ENCODE measurements around the gene IFNGR2. TPM values are rescaled to one million over a fixed set of nuclear protein-coding genes. Genes with fewer than 3 reads are reported as not detected.

IFNGR2 gene
- total and polyA plus RNA-seq, 7 donors, result 11.7 to 42.9 (median 24.7) TPM

DNA sequence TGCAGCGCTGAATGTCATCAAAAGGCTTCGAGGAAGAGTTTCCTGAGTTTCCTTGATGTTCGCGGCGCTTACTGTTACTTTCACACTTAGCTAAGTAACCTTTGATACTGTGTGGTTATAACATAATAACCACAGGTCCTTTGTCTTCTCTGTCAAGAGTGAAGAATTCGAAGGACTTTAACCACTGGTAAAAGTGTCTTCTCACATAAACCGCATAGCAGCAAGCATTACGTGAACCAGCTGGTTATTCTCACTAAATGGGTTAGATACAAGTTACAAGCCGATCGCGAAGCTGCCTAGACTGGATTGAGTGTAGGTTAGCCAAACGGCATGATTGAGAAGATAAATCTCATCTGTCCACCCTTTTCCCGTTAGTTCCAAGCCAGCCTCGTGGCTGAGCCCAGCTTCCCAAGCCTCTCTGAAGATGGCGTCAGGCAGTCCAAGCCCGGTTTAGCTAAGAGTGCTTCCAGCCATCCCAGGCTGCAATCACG lies 18.3 kb upstream of the IFNGR2 start:
- Histone ChIP-seq H3K27me3 (ENCODE audit: insufficient read depth in 3 of 3, low read length in 2 of 3) (no peaks in the 10 kb centered on the region), H3K4me3 (no peak overlapping the region), H3K36me3 (ENCODE audit: insufficient read depth in 1 of 2, low read depth in 1 of 2) (no peaks in the 10 kb centered on the region), H3K4me1 (peaks cover 14% of the 10 kb centered on the region), H3K9me3 (no peaks in the 10 kb centered on the region), H3K27ac (no peak overlapping the region)
- DNase-seq (no peak), ATAC-seq (no peak)
- WGBS, 3 donors, result 83 to 86% (median 84%) methylated on average over 17 of the region's 17 CpGs
- TF ChIP-seq, protein P1, sequence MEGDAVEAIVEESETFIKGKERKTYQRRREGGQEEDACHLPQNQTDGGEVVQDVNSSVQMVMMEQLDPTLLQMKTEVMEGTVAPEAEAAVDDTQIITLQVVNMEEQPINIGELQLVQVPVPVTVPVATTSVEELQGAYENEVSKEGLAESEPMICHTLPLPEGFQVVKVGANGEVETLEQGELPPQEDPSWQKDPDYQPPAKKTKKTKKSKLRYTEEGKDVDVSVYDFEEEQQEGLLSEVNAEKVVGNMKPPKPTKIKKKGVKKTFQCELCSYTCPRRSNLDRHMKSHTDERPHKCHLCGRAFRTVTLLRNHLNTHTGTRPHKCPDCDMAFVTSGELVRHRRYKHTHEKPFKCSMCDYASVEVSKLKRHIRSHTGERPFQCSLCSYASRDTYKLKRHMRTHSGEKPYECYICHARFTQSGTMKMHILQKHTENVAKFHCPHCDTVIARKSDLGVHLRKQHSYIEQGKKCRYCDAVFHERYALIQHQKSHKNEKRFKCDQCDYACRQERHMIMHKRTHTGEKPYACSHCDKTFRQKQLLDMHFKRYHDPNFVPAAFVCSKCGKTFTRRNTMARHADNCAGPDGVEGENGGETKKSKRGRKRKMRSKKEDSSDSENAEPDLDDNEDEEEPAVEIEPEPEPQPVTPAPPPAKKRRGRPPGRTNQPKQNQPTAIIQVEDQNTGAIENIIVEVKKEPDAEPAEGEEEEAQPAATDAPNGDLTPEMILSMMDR (IDR thresholded peaks at IDR 0.05), result no peak
- intact Hi-C loops (cut with DNase I), result no loop called here

DNA sequence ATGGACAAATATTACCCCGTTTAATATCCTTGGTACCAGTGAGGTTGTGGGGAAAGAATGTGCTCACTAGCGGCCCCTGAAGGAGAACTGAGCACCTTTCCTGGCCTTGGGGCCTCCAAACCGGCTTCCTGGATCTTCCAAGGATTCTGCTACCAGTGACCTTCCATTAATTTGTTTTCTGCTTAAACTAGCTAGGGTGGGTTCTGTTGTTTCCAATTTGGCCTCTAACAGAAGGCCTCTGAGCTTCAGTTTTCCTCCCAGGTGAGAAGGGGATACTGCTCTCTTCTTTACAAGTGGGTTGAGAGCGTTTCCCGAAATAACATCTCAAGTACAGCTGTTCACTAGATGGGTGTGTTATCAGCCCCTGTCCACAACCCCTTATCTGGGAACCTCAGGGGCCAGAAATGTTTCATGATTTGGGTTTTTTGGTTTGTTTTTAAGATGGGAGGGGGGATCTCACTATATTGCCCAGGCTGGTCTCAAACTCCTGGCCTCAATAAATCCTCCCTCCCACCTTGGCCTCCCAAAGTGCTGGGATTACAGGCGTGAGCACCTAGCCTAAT lies 16.9 kb upstream of the IFNGR2 start:
- H3K4me3 ChIP-seq, result no peak overlapping the region
- 78 to 82% (median 79%) methylated on average over 6 of the region's 6 CpGs for WGBS, 3 donors
- no peak overlapping the region for H3K27ac ChIP-seq
- H3K4me1 ChIP-seq, result peaks cover 8% of the 10 kb centered on the region
- intact Hi-C loops (cut with DNase I), result no loop called here
- H3K27me3 ChIP-seq (ENCODE audit: insufficient read depth in 3 of 3, low read length in 2 of 3), result no peaks in the 10 kb centered on the region
- DNase-seq (no peak), ATAC-seq (no peak)
- H3K9me3 ChIP-seq, result no peaks in the 10 kb centered on the region
- no peaks in the 10 kb centered on the region for H3K36me3 ChIP-seq (ENCODE audit: insufficient read depth in 1 of 2, low read depth in 1 of 2)
- TF ChIP-seq, protein P1 (IDR thresholded peaks at IDR 0.05), result no peak

DNA sequence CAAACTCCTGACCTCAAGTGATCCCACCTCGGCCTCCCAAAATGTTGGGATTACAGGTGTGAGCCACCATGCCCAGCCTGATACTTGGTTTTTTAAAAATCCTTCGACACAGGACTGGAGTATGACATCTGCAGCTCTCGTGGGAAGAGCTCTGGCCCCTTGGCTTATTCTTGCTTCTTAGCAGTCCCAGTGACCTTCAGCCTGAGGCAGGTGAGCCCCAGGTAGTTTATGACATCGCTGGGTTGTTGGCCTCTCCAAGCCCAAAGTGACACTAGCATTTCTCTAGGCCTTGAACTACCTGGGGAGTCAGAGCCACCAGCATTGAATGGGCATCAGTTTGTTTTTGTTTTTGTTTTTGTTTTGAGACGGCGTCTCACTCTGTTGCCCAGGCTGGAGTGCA lies 15.9 kb upstream of the IFNGR2 start:
- 88 to 96% (median 95%) methylated on average over 6 of the region's 6 CpGs for WGBS, 3 donors

DNA sequence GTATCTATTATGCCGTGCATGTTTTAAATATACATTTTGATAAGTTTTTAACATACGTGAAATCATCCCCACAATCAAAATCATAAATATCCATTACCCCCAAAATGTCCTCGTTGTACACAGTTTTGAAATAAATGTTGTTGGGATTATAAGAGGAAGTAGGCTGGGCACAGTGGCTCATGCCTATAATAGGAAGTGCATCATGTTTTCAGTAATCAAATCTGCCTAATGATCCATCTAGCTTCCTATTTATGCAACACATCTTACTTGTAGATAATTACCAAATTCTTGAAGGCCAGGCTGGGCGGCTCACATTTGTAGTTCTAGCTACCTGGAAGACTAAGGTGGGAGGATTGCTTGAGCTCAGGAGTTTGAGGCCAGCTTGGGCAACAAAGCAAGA lies 15.0 kb upstream of the IFNGR2 start:
- no peak for DNase-seq
- WGBS, 3 donors, result 82 to 85% (median 83%) methylated on average over 4 of the region's 4 CpGs
- Histone ChIP-seq H3K36me3 (ENCODE audit: insufficient read depth in 1 of 2, low read depth in 1 of 2) (no peaks in the 10 kb centered on the region), H3K9me3 (no peaks in the 10 kb centered on the region), H3K4me1 (peaks cover 2% of the 10 kb centered on the region), H3K27me3 (ENCODE audit: insufficient read depth in 3 of 3, low read length in 2 of 3) (no peaks in the 10 kb centered on the region), H3K27ac (no peak overlapping the region), H3K4me3 (no peak overlapping the region)
- TF ChIP-seq, protein P1 (IDR thresholded peaks at IDR 0.05), result no peak
- intact Hi-C loops (cut with DNase I), result no loop called here
- no peak for ATAC-seq

More for the DNA sequence above, 15.9 kb upstream of the IFNGR2 start:
- H3K4me3 ChIP-seq, result no peak overlapping the region
- DNase-seq, result no peak
- no peaks in the 10 kb centered on the region for H3K36me3 ChIP-seq (ENCODE audit: insufficient read depth in 1 of 2, low read depth in 1 of 2)
- H3K4me1 ChIP-seq, result peaks cover 8% of the 10 kb centered on the region
- no peak for ATAC-seq
- no peaks in the 10 kb centered on the region for H3K27me3 ChIP-seq (ENCODE audit: insufficient read depth in 3 of 3, low read length in 2 of 3)
- TF ChIP-seq, protein P1 (IDR thresholded peaks at IDR 0.05), result no peak
- no peak overlapping the region for H3K27ac ChIP-seq
- intact Hi-C loops (cut with DNase I), result no loop called here
- H3K9me3 ChIP-seq, result no peaks in the 10 kb centered on the region

DNA sequence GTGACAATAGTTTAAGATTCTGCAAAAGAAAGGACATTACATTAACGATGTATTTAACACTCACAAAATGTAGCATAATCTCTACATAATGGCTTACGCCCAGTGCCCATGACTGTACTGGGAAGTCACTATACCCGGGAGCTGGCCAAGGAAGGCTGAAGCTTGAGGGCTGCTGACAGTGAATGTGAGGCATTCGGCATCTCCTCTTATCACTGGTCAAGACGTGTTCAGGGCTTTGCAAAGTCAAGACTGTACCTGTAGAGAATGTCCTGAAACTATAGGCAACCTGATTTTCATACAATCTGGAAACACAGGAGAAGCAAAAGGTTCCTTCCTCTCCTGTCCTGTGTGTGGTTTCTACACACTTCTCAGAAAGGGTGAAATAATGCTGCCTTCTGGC lies 12.7 kb upstream of the IFNGR2 start:
- intact Hi-C loops (cut with DNase I), result no loop called here
- no peak overlapping the region for H3K27ac ChIP-seq
- no peak overlapping the region for H3K4me3 ChIP-seq
- TF ChIP-seq, protein P1 (IDR thresholded peaks at IDR 0.05), result no peak
- H3K27me3 ChIP-seq (ENCODE audit: insufficient read depth in 3 of 3, low read length in 2 of 3), result no peaks in the 10 kb centered on the region
- 86 to 90% (median 87%) methylated on average over 5 of the region's 5 CpGs for WGBS, 3 donors
- no peak for DNase-seq
- no peak for ATAC-seq
- H3K9me3 ChIP-seq, result no peaks in the 10 kb centered on the region
- no peaks in the 10 kb centered on the region for H3K36me3 ChIP-seq (ENCODE audit: insufficient read depth in 1 of 2, low read depth in 1 of 2)
- H3K4me1 ChIP-seq, result no peaks in the 10 kb centered on the region

All from psoas muscle (tissue), 8 donors.